GM21447 (cell line): ENCODE results near the gene CILP.
"Not testable (repeated sequence)": the region's sequence is repeated elsewhere in the genome, so short reads cannot be mapped to it uniquely, and the experiment has no call there.

Experiments used
- ATAC-seq: cut with Tn5 transposase; IDR thresholded peaks from one replicate; pipeline ENCODE4 v1.9.1; 2021; ENCODE audit not compliant: unreplicated experiment

Gene CILP

GRCh38 chr15:65210770-65211481 lies at the start of gene CILP:
Gene CILP (minus strand): TSS chr15:65211473. CDS start chr15:65209755, 1,718 bp downstream.
- no peak for ATAC-seq

- no peak for ATAC-seq
These were observed 49.7 kb upstream of the CILP start for GRCh38 chr15:65260968-65261367.

GRCh38 chr15:65259367-65259797 lies 48.1 kb upstream of the CILP start:
- ATAC-seq, result no peak

- no peak for ATAC-seq
These were observed 47.3 kb upstream of the CILP start for GRCh38 chr15:65258375-65259262.

GRCh38 chr15:65255486-65256140 lies 44.3 kb upstream of the CILP start:
- ATAC-seq, result no peak

- ATAC-seq, result no peak
These were observed 43.5 kb upstream of the CILP start for GRCh38 chr15:65254758-65255157.

- ATAC-seq, result no peak
These were observed 43.1 kb upstream of the CILP start for GRCh38 chr15:65254356-65254755.

- no peak for ATAC-seq
These were observed 38.4 kb upstream of the CILP start for GRCh38 chr15:65249641-65250040.

- ATAC-seq, result no peak
These were observed 37.4 kb upstream of the CILP start for GRCh38 chr15:65248511-65249255.

- no peak for ATAC-seq
These were observed 35.7 kb upstream of the CILP start for GRCh38 chr15:65246939-65247338.

GRCh38 chr15:65246026-65246714 lies 34.9 kb upstream of the CILP start:
- ATAC-seq, result no peak

GRCh38 chr15:65245096-65245856 lies 34.0 kb upstream of the CILP start:
- no peak for ATAC-seq

- ATAC-seq, result no peak
These were observed 33.4 kb upstream of the CILP start for GRCh38 chr15:65244638-65245037.

- ATAC-seq, result not testable (repeated sequence)
These were observed 25.2 kb upstream of the CILP start for GRCh38 chr15:65236443-65236842.

GRCh38 chr15:65233696-65234095 lies 22.4 kb upstream of the CILP start:
- no peak for ATAC-seq

- ATAC-seq, result no peak
These were observed 21.2 kb upstream of the CILP start for GRCh38 chr15:65232520-65232919.

GRCh38 chr15:65231306-65231705 lies 20.0 kb upstream of the CILP start:
- ATAC-seq, result no peak

- not testable (repeated sequence) for ATAC-seq
These were observed 15.6 kb upstream of the CILP start for GRCh38 chr15:65226901-65227300.

- ATAC-seq, result no peak
These were observed 14.9 kb upstream of the CILP start for GRCh38 chr15:65226221-65226620.

GRCh38 chr15:65223996-65224395 lies 12.7 kb upstream of the CILP start:
- ATAC-seq, result no peak
